Head of caudate nucleus (tissue), 42 donors: ENCODE measurements around the gene IL17RE.
"Not testable (repeated sequence)": the region's sequence is repeated elsewhere in the genome, so short reads cannot be mapped to it uniquely, and the experiment has no call there.

ENCODE experiments used
- DNase-seq, 42 donors: peaks; one replicate each; pipeline versions ENCODE4 v3.0.0 to v3.0.0-alpha.2; 2020 to 2021; ENCODE audit warnings: mixed read lengths in 7 of 42
- intact Hi-C: fragments of 100-400 bp; cut with DNase I; formaldehyde crosslinking; loops from one replicate; pipeline ENCODE4 v1.15.0; 2022

IL17RE gene, protein sequence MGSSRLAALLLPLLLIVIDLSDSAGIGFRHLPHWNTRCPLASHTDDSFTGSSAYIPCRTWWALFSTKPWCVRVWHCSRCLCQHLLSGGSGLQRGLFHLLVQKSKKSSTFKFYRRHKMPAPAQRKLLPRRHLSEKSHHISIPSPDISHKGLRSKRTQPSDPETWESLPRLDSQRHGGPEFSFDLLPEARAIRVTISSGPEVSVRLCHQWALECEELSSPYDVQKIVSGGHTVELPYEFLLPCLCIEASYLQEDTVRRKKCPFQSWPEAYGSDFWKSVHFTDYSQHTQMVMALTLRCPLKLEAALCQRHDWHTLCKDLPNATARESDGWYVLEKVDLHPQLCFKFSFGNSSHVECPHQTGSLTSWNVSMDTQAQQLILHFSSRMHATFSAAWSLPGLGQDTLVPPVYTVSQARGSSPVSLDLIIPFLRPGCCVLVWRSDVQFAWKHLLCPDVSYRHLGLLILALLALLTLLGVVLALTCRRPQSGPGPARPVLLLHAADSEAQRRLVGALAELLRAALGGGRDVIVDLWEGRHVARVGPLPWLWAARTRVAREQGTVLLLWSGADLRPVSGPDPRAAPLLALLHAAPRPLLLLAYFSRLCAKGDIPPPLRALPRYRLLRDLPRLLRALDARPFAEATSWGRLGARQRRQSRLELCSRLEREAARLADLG

DNA sequence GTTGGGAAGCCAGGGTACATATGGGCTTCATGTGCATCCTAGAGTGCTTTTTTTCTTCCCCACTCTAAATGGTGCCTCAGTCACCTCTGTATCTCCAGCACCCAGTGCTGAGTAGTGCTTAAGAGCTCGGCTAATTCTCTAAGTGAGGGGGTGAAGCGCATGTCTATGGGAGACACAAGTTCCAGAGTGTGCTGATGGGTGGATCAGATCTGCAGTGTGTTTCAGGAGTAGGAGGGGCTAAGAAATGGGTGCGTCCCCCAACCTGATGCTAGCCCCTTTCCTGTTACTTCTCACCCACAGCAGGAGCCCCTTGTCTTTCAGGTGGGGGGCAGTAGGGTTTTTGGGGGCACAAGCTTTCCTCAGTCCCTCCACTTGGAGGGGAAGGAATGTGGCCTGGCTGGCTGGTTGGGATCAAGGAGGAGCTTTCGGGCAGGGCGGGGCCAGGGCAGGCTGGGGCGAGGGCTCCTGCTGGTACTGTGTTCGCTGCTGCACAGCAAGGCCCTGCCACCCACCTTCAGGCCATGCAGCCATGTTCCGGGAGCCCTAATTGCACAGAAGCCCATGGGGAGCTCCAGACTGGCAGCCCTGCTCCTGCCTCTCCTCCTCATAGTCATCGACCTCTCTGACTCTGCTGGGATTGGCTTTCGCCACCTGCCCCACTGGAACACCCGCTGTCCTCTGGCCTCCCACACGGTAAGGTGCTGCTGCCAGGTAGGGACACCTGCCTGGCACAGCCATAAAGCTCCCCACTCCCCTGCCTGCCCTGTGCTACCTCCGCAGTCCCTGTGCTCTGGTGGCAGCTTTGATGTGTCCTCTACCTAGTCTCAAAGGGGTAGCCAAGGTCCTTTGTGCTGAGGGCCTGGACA is at the start of gene IL17RE:
TSS of gene IL17RE (plus strand) at position 477 of the 866 bp plus-strand sequence. CDS start at position 562, 85 bp downstream.
- intact Hi-C loops, result no loop called here
- peak in 30 of 42 donors; percentile 13 to 83 (median 44) for DNase-seq

DNA sequence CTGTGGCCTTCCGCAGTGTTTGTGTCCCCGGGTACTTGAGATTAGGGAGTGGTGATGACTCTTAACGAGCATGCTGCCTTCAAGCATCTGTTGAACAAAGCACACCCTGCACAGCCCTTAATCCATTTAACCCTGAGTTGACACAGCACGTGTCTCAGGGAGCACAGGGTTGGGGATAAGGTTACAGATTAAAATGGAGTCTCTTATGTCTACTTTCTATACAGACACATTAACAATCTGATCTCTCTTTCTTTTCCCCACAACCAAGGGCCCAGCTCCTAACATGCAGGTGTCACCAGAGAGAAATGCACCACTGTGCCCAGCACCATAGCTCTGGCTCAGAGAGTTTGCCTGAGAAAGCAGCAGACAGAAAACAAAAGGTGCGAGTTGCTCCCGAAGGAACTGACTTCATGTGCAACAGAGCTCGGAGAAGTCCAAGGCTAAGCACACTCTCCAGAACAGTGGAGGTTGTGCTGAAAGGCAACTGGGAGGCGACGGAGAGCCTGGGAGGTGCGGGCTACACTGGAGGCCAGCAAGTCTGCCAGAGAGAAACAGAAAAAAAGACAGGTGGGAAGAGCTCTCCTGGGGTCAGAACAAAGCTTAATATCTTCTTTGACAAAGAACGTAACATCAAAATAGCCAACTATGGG is 48.2 kb upstream of the IL17RE start:
- DNase-seq, intact Hi-C loops: not testable (repeated sequence)

DNA sequence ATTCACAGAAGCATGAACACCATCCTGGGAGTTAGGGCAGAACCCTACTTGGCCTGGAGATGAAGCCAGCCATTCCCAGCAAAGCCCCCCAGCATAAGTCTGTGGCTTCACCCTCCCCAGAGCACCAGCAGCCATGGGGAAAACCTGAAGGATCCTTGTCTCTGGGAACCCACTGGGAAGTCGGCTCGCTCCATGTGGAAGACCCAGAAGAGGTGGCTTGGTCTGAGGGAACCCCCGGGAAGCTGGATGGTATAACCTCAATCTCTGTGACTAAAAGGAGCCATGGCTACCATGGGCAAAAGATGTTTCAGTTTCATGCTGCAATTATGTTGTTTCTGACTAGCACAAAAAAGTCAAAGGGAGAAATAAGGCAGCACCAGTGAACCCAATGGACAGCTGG is 47.1 kb upstream of the IL17RE start:
- DNase-seq, result no peak

DNA sequence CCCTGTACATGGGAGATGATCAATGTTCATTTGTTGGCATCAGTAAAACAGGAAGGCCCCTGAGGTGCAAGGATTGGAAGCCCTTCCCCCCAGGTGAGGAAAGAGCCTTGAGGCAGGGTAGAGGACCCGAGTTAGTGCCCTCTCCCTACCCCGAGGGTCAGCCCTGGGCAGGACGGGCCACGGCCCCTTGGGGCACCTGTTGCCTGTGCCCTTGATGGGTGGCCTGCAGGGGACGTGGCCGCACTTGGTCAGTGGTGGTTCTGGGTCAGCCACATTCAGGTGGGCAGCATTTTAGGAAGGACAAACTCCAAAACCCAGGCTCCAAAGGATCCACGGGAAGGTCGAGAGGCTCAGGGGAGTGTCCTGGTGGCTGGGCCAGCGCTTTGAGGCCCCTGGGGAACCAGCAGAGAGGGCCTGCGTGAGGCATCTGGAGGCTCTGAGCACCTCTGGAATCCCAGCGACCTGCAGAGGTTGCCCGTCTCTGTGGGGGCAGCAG is 43.1 kb upstream of the IL17RE start:
- no peak for DNase-seq
- intact Hi-C loops, result no loop called here

More for the DNA sequence above, 47.1 kb upstream of the IL17RE start:
- intact Hi-C loops, result no loop called here

DNA sequence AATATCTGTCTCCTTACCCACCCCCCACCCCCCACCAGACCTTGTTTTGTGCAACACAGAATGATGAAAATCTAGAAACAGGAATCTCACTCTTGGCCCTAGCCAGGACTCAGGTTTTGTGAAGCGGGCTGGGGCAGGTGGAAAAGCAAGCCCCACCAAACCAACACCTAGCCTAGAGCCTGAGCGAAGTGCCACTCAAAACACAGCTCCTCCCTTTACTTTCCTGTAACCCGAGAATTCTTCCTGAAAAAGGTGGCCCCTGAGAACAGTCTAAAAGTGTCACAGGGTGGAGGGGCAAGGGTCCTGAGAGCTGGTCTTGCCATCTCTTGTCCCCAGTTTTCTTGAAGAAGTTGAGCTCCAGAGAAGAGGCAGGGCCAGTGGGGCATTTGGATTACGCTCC is 41.4 kb upstream of the IL17RE start:
- intact Hi-C loops, result no loop called here
- no peak for DNase-seq

DNA sequence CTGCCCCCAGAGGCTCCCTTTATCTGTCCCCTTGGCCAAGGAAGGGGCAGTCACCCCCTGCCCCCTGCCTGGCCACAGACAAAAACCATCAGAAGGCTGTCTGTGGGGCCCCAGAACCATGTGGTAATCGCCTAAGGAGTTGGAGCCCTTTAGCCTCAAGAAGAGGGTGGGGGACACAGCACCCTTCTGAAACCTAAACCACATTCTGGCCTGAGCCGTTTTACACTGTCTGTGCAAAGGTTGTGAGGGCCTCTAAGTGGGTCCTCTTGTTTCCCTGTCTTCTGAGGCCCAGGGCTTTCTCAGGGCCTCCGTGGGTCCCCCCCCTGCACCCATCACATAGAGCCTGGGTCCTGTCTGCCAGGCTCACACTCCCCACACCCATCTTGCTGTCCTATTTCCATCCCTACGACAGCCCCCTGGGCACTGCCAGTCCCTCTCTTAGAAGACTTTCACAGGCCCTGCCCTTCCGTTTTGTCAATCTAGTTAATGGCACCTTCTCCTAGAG is 41.0 kb upstream of the IL17RE start:
- intact Hi-C loops, result no loop called here
- DNase-seq, result no peak

DNA sequence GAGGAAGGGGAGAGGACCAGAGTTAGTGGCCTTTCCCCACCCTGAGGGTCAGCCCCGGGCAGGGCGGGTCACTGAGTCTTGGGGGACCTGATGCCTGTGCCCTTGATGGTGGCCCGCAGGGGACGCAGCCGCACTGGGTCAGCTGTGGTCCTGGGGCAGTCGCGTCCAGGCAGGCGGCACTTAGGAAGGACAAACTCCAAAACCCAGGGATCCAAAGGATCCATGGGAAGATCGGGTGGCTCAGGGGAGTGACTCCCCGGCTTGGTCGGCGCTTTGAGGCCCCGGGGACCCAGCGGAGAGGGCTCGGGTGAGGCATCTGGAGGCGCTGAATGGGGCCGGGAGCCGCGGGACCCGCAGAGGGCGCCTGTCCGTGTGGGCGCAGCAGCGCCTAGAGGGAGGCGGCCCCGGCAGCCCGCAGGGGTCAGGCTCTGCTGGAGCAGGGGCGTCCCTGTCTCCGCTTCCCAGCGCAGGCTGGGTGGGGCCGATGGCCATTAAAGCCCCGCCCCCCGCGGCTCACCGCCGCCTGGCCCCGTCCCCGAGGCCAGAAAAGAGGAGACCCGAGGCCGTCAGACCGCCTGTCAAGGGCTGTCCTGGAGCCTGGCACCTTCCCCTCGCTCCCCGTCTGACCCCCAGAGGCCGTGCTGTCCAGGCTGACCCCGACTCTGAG is 40.1 kb upstream of the IL17RE start:
- intact Hi-C loops, result no loop called here
- DNase-seq, result peak in 12 of 42 donors; percentile 12 to 48 (median 24)

DNA sequence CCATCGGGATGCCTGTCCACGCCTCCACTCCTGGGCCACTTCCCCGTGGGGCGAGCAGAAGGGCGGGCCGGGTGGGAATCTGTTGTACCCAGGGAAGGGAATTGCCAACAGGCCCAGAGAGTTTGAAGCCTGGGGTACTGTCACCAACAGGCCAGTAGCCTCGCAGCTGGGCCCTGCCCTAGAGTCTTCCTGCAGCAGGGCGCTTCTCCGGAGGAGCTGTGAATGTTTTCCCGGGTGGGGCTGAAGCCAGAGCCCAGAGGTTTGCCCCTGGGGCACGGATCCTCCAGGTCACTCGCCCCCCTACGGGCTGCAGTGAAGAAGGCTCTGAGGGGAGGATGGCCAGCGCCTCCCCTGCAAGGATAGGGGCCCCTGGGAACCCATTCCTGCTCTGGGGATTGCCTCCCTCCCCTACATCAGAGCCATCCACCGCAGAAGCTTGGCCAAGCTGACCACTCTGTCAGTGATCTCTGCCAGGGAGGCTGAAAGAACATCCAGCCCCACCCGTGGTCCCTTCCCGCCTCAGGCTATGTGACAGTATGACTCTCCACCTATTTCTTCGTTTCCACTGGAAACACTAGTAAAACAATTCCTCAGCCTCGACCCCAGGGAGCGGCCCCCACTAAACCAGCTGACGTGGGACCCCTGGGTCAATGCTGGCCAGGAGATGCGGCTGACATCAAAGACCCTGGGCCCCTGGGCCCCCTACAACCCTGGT is 39.4 kb upstream of the IL17RE start:
- intact Hi-C loops, result no loop called here
- no peak for DNase-seq

DNA sequence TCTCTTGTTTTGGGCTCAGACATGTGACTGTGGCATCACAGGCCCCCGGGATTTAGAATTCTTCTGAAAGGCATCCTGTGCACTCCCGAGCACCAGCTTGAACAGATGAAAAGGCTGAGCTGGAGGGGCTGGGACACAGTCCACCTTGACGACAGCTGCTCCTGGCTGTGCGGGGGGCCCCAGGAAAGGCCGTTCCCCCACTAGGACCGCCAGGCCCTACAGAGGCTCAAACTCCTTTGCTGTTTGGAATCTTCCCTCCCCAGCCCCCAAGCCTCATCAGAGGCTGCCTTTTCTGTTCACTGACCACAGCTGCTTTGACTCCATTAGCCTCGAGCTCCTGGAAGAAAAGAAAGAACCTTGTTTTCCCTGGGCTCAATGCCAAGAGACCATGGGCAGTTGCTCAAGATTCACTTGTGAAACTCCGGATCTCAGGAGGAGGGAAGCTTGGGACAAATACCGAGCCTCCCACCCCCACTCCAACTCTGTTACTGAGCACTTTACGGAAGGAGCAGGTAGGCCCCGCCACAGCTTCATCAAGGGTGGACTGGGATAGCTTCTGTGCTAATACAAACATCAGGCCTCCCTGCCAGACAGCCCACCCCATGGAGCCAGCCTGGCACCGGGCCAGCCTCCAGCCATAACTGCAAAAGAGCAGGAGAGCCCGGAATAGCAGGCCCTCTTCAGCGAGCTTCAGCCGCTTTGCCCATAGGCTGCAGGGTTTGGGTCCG is 38.3 kb upstream of the IL17RE start:
- intact Hi-C loops, result no loop called here
- peak; percentile 12 to 81 (median 56) for DNase-seq

DNA sequence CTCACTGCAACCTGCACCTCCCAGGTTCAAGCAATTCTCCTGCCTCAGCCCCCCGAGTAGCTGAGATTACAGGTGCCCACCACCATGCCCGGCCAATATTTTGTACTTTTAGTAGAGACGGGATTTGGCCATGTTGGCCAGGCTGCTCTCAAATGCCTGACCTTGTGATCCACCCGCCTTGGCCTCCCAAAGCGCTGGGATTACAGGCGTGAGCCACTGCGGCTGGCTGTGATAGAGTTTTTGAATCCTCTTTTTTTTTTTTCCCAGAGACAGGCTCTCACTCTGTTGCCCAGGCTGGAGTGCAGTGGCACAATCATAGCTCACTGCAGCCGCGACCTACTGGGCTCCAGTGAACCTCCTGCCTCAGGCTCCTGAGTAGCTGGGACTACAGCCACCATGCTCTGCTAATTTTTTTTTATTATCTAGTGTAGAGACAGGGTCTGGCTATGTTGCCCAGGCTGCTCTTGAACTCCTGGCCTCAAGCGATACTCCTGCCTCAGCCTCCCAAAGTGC is 37.5 kb upstream of the IL17RE start:
- DNase-seq, intact Hi-C loops: not testable (repeated sequence)

DNA sequence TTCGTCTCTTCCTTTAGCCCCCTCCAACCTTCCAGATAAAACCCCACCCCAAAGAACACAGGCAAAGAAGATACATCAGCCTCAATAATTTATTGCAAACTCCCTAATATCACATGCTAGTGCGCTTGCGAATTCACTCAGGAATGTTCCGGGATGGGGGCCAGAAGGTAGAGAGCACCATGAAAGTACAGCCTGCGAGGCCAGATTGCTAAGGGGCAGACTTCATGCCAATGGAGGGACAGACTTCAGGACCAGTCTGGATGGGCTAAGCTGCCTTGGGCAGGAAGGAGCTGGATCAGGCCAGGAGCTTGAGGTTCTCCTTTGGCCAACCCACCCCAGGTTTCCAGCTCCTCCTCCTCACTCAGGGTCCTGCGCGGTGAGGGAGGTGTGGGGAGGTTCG is 36.0 kb upstream of the IL17RE start:
- intact Hi-C loops, result no loop called here
- DNase-seq, result no peak

DNA sequence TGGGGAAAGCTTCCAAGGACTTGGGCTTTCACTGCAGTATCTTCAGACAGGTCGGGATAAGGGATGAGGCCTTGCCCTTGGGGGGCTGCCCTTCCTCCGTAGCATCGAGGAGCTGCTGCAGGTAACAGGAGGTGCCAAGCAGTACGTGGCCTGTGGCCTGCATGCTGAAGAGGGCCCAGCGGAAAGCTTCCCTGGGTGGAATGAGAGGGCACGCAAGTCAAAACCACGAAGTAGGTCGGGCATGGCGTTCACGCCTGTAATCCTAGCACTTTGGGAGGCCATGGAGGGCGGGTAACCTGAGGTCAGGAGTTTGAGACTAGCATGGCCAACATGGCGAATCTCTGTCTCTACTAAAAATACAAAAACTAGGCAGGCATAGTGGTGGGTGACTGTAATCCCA is 35.5 kb upstream of the IL17RE start:
- no peak for DNase-seq
- intact Hi-C loops, result no loop called here

DNA sequence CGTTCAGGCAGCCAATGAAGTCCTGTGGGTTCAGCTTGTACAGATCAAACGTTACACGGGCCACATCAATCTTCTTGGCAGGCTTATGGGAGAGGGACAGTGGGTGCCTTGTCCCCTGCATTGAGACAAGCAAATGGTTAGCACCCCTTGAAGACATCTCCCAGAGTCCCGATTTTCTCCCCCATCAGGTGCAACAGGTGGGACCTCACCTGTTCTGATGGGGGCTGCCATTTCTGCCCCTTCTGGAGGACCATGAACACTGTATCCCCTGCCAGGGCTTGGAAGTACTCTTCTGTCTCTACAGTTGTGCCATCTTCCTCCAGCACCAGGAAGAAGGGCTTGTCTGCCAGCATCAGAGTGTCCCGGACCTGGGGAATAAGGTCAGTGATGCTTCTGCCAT is 32.7 kb upstream of the IL17RE start:
- intact Hi-C loops, result no loop called here
- DNase-seq, result no peak

DNA sequence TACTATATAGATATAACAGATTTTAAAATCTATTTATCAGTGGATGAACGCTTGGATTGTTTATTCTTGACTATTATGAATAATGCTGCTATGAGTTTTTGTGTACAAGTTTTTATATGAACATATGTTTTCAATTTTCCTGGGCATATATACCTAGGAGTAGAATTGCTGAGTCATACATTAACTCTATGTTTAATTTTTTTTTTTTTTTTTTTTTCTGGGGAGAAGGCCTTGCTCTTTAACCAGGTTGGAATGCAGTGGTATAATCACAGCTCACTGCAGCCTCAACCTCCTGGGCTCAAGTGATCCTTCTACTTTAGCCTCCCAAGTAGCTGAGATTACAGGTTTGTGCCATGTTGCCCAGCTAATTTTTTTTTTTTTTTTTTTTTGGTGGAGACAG is 31.7 kb upstream of the IL17RE start:
- no peak for DNase-seq
- intact Hi-C loops, result no loop called here

DNA sequence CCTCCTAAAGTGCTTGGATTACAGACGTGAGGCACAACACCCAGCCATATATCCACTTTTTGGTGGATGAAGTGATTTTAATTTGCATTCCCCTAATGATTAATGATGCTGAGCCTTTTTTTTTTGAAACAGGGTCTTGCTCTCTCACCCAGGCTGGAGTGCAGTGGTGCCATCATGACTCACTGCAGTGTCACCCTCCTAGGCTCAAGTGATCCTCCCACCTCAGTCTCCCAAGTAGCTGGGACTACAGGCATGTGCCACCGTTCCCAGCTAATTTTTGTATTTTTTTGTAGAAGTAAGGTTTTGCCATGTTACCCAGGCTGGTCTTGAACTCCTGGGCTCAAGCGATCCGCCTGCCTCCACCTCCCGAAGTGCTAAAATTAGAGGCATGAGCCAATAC is 30.6 kb upstream of the IL17RE start:
- DNase-seq, intact Hi-C loops: not testable (repeated sequence)

DNA sequence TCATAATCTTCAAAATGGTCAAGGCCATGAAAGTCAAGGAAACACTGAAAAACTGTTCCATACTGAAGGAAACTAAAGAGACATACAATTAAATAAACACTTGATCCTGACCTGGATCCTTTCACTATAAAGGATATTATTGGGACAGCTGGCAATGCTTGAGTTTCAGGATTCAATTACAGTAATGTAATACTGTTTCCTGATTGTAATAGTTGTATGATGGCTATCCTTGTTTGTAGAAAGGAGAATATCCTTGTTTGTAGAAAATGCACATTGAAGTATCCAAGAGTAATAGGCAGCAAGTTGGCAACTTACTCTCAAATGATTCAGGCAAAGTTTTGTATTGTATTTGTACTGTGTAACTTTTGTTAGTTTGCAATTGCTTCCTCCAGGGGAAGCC is 27.2 kb upstream of the IL17RE start:
- intact Hi-C loops, result no loop called here
- DNase-seq, result no peak

DNA sequence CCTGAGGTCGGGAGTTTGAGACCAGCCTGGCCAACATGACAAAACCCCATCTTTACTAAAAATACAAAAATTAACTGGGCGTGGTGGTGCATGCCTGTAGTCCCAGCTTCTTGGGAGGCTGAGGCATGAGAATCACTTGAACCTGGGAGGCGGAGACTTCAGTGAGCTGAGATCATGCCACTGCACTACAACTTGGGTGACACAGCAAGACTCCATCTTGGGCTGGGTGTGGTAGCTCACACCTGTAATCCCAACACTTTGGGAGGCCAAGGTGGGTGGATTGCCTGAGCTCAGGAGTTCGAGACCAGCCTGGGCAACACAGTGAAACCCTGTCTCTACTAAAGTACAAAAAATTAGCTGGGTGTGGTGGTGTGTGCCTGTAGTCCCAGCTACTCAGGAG is 26.4 kb upstream of the IL17RE start:
- DNase-seq, intact Hi-C loops: not testable (repeated sequence)
